Activated CD8-positive, alpha-beta memory T cell treated with anti-CD3 and anti-CD28 coated beads, Interleukin-2, amount 10 ng/mL, durations not matched to agents 7 days and 5 days (primary cell): ENCODE measurements around the gene COL7A1. TPM values are rescaled to one million over a fixed set of nuclear protein-coding genes. Genes with fewer than 3 reads are reported as not detected.

ENCODE experiments used
- ATAC-seq: fragments of 150-1000 bp; cut with Tn5 transposase; one replicate; pipeline ENCODE4 v1.10.0; 2021; ENCODE audit warnings: moderate library complexity
- CTCF ChIA-PET: fragments of 350-600 bp; sonication (Branson Sonifier 250); formaldehyde crosslinking; loops from one replicate; lab custom pipeline; 2021; ENCODE audit warnings: antibody characterized with exemption; lab: Charles Lee
- DNase-seq: peaks from one replicate; pipeline ENCODE4 v3.0.0-alpha.2; 2020
- H3K27ac Mint-ChIP-seq: one replicate; pipeline ENCODE4 v1.8.0; 2021; ENCODE audit warnings: mild to moderate bottlenecking, mixed read lengths
- H3K27me3 Mint-ChIP-seq: one replicate; pipeline ENCODE4 v1.8.0; 2021; ENCODE audit warnings: mixed read lengths
- H3K36me3 Mint-ChIP-seq: one replicate; pipeline ENCODE4 v1.8.0; 2021; ENCODE audit warnings: mild to moderate bottlenecking, mixed read lengths
- H3K4me1 Mint-ChIP-seq: one replicate; pipeline ENCODE4 v1.8.0; 2021; ENCODE audit warnings: mixed read lengths
- H3K4me3 Mint-ChIP-seq: one replicate; pipeline ENCODE4 v1.8.0; 2021; ENCODE audit warnings: mild to moderate bottlenecking, moderate library complexity, mixed read lengths
- H3K9me3 Mint-ChIP-seq: one replicate; pipeline ENCODE4 v1.8.0; 2022; ENCODE audit warnings: low read depth, mixed read lengths
- total RNA-seq, 2 experiments: library from RNA; stranded (reverse); gene quantifications; one replicate each; pipeline ENCODE4 v1.2.3, GENCODE V29; 2021

COL7A1 gene
- total RNA-seq, 2 experiments from 2014 or later: 1.1 TPM

- CTCF ChIA-PET: interaction anchor here (0.6 kb wide), 1 partner anchor 271 kb away, joined by 3 read pairs; no protein-coding TSS in a partner anchor
Measured at GRCh38 chr3:48592519-48593087, 2.5 kb downstream of the COL7A1 start.

GRCh38 chr3:48591886-48592518 lies 3.1 kb downstream of the COL7A1 start:
- no peak overlapping the region for H3K4me3 Mint-ChIP-seq

More at GRCh38 chr3:48592519-48593087, 2.5 kb downstream of the COL7A1 start:
- no peaks in the 10 kb centered on the region for H3K9me3 Mint-ChIP-seq
- no peaks in the 10 kb centered on the region for H3K36me3 Mint-ChIP-seq
- DNase-seq (no peak), ATAC-seq (no peak)
- no peak overlapping the region for H3K27ac Mint-ChIP-seq
- no peak overlapping the region for H3K4me3 Mint-ChIP-seq
- H3K4me1 Mint-ChIP-seq: no peaks in the 10 kb centered on the region
- peaks cover 36% of the 10 kb centered on the region for H3K27me3 Mint-ChIP-seq

GRCh38 chr3:48591436-48591835 lies 3.7 kb downstream of the COL7A1 start:
- ATAC-seq (no peak), DNase-seq (no peak)
- CTCF ChIA-PET: no interaction called here
- Mint-ChIP-seq H3K4me3 (no peak overlapping the region), H3K9me3 (no peaks in the 10 kb centered on the region), H3K27ac (no peak overlapping the region), H3K27me3 (peaks cover 36% of the 10 kb centered on the region), H3K36me3 (no peaks in the 10 kb centered on the region), H3K4me1 (no peaks in the 10 kb centered on the region)

More at GRCh38 chr3:48591886-48592518, 3.1 kb downstream of the COL7A1 start:
- no peak overlapping the region for H3K27ac Mint-ChIP-seq
- H3K4me1 Mint-ChIP-seq: no peaks in the 10 kb centered on the region
- H3K9me3 Mint-ChIP-seq: no peaks in the 10 kb centered on the region
- CTCF ChIA-PET: no interaction called here
- no peaks in the 10 kb centered on the region for H3K36me3 Mint-ChIP-seq
- peaks cover 36% of the 10 kb centered on the region for H3K27me3 Mint-ChIP-seq
- DNase-seq: no peak
- no peak for ATAC-seq

GRCh38 chr3:48588230-48588629 lies 6.9 kb downstream of the COL7A1 start:
- DNase-seq (no peak), ATAC-seq (no peak)
- Mint-ChIP-seq H3K27me3 (peaks cover 17% of the 10 kb centered on the region), H3K4me1 (peaks cover 2% of the 10 kb centered on the region), H3K4me3 (no peak overlapping the region), H3K27ac (no peak overlapping the region), H3K9me3 (no peaks in the 10 kb centered on the region), H3K36me3 (no peaks in the 10 kb centered on the region)
- CTCF ChIA-PET: no interaction called here

GRCh38 chr3:48587686-48588085 lies 7.4 kb downstream of the COL7A1 start:
- Mint-ChIP-seq H3K9me3 (no peaks in the 10 kb centered on the region), H3K36me3 (no peaks in the 10 kb centered on the region), H3K27me3 (peaks cover 13% of the 10 kb centered on the region), H3K4me3 (no peak overlapping the region), H3K27ac (no peak overlapping the region), H3K4me1 (peaks cover 2% of the 10 kb centered on the region)
- ATAC-seq (no peak), DNase-seq (no peak)
- CTCF ChIA-PET: no interaction called here

GRCh38 chr3:48585411-48585810 lies 9.7 kb downstream of the COL7A1 start:
- CTCF ChIA-PET: no interaction called here
- no peak for ATAC-seq

GRCh38 chr3:48584836-48585235 lies 10.3 kb downstream of the COL7A1 start:
- no peak overlapping the region for H3K4me3 Mint-ChIP-seq
- CTCF ChIA-PET: no interaction called here
- H3K27ac Mint-ChIP-seq: no peak overlapping the region
- DNase-seq (no peak), ATAC-seq (no peak)
- no peaks in the 10 kb centered on the region for H3K9me3 Mint-ChIP-seq
- peaks cover 2% of the 10 kb centered on the region for H3K4me1 Mint-ChIP-seq
- peaks cover 10% of the 10 kb centered on the region for H3K27me3 Mint-ChIP-seq
- no peaks in the 10 kb centered on the region for H3K36me3 Mint-ChIP-seq

More at GRCh38 chr3:48585411-48585810, 9.7 kb downstream of the COL7A1 start:
- no peaks in the 10 kb centered on the region for H3K36me3 Mint-ChIP-seq
- H3K9me3 Mint-ChIP-seq: no peaks in the 10 kb centered on the region
- no peak overlapping the region for H3K27ac Mint-ChIP-seq
- peaks cover 2% of the 10 kb centered on the region for H3K4me1 Mint-ChIP-seq
- peaks cover 10% of the 10 kb centered on the region for H3K27me3 Mint-ChIP-seq
- DNase-seq: no peak
- no peak overlapping the region for H3K4me3 Mint-ChIP-seq

- H3K27me3 Mint-ChIP-seq: no peaks in the 10 kb centered on the region
- H3K4me3 Mint-ChIP-seq: no peak overlapping the region
- DNase-seq: no peak
- H3K9me3 Mint-ChIP-seq: no peaks in the 10 kb centered on the region
- H3K4me1 Mint-ChIP-seq: peaks cover 2% of the 10 kb centered on the region
- H3K36me3 Mint-ChIP-seq: no peaks in the 10 kb centered on the region
- H3K27ac Mint-ChIP-seq: no peak overlapping the region
- peak; percentile 18 for ATAC-seq
- CTCF ChIA-PET: no interaction called here
Measured at GRCh38 chr3:48581621-48582481, 13.3 kb downstream of the COL7A1 start.

GRCh38 chr3:48576647-48577046 lies 18.5 kb downstream of the COL7A1 start:
- H3K4me1 Mint-ChIP-seq: no peaks in the 10 kb centered on the region
- no peaks in the 10 kb centered on the region for H3K36me3 Mint-ChIP-seq
- no peak for ATAC-seq
- no peak overlapping the region for H3K4me3 Mint-ChIP-seq
- no peaks in the 10 kb centered on the region for H3K9me3 Mint-ChIP-seq
- CTCF ChIA-PET: interaction anchor here (1.0 kb wide), 1 partner anchor 19 kb away, joined by 3 read pairs; no protein-coding TSS in a partner anchor
- no peak for DNase-seq
- H3K27ac Mint-ChIP-seq: no peak overlapping the region
- H3K27me3 Mint-ChIP-seq: no peaks in the 10 kb centered on the region

GRCh38 chr3:48575366-48575765 lies 19.8 kb downstream of the COL7A1 start:
- no peak overlapping the region for H3K4me3 Mint-ChIP-seq
- H3K9me3 Mint-ChIP-seq: no peaks in the 10 kb centered on the region
- ATAC-seq: no peak
- no peak for DNase-seq
- H3K27me3 Mint-ChIP-seq: no peaks in the 10 kb centered on the region
- no peak overlapping the region for H3K27ac Mint-ChIP-seq
- H3K4me1 Mint-ChIP-seq: no peaks in the 10 kb centered on the region
- CTCF ChIA-PET: no interaction called here
- H3K36me3 Mint-ChIP-seq: no peaks in the 10 kb centered on the region

- DNase-seq (no peak), ATAC-seq (no peak)
- H3K4me3 Mint-ChIP-seq: no peak overlapping the region
- no peaks in the 10 kb centered on the region for H3K9me3 Mint-ChIP-seq
- no peaks in the 10 kb centered on the region for H3K36me3 Mint-ChIP-seq
- no peak overlapping the region for H3K27ac Mint-ChIP-seq
- H3K4me1 Mint-ChIP-seq: no peaks in the 10 kb centered on the region
- no peaks in the 10 kb centered on the region for H3K27me3 Mint-ChIP-seq
- CTCF ChIA-PET: no interaction called here
Measured at GRCh38 chr3:48573973-48574585, 21.1 kb downstream of the COL7A1 start.

GRCh38 chr3:48572517-48572916 lies 22.6 kb downstream of the COL7A1 start:
- Mint-ChIP-seq H3K36me3 (no peaks in the 10 kb centered on the region), H3K27ac (no peak overlapping the region), H3K27me3 (no peaks in the 10 kb centered on the region), H3K4me1 (no peaks in the 10 kb centered on the region), H3K4me3 (no peak overlapping the region), H3K9me3 (no peaks in the 10 kb centered on the region)
- ATAC-seq: no peak
- CTCF ChIA-PET: no interaction called here
- DNase-seq: no peak

GRCh38 chr3:48571938-48572337 lies 23.2 kb downstream of the COL7A1 start:
- Mint-ChIP-seq H3K9me3 (no peaks in the 10 kb centered on the region), H3K27ac (no peak overlapping the region), H3K27me3 (no peaks in the 10 kb centered on the region), H3K36me3 (no peaks in the 10 kb centered on the region), H3K4me1 (no peaks in the 10 kb centered on the region), H3K4me3 (no peak overlapping the region)
- DNase-seq: no peak
- CTCF ChIA-PET: no interaction called here
- ATAC-seq: no peak
